Measurements from ENCODE around the gene ARRB2.

DNA sequence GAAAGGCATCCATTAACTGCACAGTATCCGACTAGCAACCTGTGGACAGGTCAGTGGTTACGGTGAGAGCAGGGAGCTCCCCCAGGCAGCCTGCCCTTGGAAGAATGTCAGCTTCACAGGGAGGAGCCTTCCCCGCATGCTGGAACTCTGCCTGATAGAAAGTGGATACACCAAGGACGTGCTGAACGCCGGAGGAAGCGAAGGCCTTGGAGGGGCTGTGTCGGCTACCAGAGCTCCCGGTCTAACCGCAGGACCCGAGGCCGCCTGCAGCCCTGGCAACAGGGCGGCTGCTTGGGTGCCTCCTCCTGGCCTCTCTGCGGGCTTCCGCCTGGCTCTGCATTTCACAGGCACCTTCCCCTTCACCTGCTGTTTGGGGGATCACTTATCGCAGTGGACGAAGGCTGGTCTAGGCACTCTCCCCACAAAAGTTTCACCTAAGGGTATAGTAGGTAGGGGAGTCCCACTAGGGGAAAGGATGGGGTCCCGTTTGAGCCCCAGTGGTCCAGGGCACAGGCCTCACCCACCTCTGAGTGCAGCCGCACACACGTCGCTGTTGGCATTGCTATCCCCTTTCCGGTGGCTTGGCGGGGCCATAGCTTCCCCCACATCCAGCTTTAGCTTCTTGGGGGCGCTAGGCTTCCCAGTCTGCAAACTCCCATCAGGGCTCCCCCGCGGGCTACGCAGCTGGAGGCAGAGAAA is 36.3 kb upstream of the ARRB2 start:
- TF ChIP-seq, protein P1, sequence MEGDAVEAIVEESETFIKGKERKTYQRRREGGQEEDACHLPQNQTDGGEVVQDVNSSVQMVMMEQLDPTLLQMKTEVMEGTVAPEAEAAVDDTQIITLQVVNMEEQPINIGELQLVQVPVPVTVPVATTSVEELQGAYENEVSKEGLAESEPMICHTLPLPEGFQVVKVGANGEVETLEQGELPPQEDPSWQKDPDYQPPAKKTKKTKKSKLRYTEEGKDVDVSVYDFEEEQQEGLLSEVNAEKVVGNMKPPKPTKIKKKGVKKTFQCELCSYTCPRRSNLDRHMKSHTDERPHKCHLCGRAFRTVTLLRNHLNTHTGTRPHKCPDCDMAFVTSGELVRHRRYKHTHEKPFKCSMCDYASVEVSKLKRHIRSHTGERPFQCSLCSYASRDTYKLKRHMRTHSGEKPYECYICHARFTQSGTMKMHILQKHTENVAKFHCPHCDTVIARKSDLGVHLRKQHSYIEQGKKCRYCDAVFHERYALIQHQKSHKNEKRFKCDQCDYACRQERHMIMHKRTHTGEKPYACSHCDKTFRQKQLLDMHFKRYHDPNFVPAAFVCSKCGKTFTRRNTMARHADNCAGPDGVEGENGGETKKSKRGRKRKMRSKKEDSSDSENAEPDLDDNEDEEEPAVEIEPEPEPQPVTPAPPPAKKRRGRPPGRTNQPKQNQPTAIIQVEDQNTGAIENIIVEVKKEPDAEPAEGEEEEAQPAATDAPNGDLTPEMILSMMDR (conservative IDR thresholded peaks at IDR 0.05 in 1 of 2, IDR thresholded peaks at IDR 0.05 in 1 of 2; ENCODE audit: extremely low read depth in 1 of 2, insufficient read depth in 1 of 2, low read depth in 1 of 2, low read length in 2 of 2): no peak
- no peak for TF ChIP-seq EZH2 (IDR thresholded peaks at IDR 0.05; ENCODE audit: borderline replicate concordance, low read length)
